WTC11 (cell line): ENCODE measurements around the gene AQP1. TPM values are rescaled to one million over a fixed set of nuclear protein-coding genes. Genes with fewer than 3 reads are reported as not detected.

ENCODE experiments used
- ATAC-seq: fragments of 200-7000 bp; cut with Tn5 transposase; 2 replicates; pipeline ENCODE4 v1.10.0; 2021; ENCODE audit warnings: mild to moderate bottlenecking, moderate library complexity
- CTCF ChIA-PET: fragments of 300-600 bp; sonication (Branson Sonifier 250); formaldehyde crosslinking; loops from one replicate; lab custom pipeline; 2021; ENCODE audit warnings: antibody characterized with exemption; lab: Charles Lee
- POLR2A ChIA-PET: fragments of 350-600 bp; sonication (Branson Sonifier 250); formaldehyde crosslinking; loops from one replicate; lab custom pipeline; 2021; ENCODE audit warnings: antibody characterized with exemption; lab: Charles Lee
- DNase-seq: peaks from one replicate; pipeline ENCODE4 v3.0.0; 2021; ENCODE audit warnings: low spot score
- H3K27ac Mint-ChIP-seq: 2 replicates; pipeline ENCODE4 v1.8.0; 2021; ENCODE audit warnings: mixed read lengths
- H3K27me3 Mint-ChIP-seq: 2 replicates; pipeline ENCODE4 v1.8.0; 2021; ENCODE audit warnings: low read depth, mild to moderate bottlenecking, moderate library complexity, mixed read lengths
- H3K36me3 Mint-ChIP-seq: 2 replicates; pipeline ENCODE4 v1.8.0; 2021; ENCODE audit warnings: mixed read lengths
- H3K4me1 Mint-ChIP-seq: 2 replicates; pipeline ENCODE4 v1.8.0; 2022; ENCODE audit warnings: mixed read lengths
- H3K4me3 Mint-ChIP-seq: 2 replicates; pipeline ENCODE4 v1.8.0; 2021; ENCODE audit warnings: mild to moderate bottlenecking, moderate library complexity, mixed read lengths
- H3K9me3 Mint-ChIP-seq: 2 replicates; pipeline ENCODE4 v1.8.0; 2021; ENCODE audit warnings: mixed read lengths
- FOXJ3 ChIP-seq: sonication (generic); formaldehyde crosslinking; IDR thresholded peaks from 2 replicates; pipeline ENCODE4 v1.9.0; 2021; ENCODE audit warnings: missing genetic modification reagents, mild to moderate bottlenecking, borderline replicate concordance
- FOXP1 ChIP-seq: sonication (generic); formaldehyde crosslinking; IDR thresholded peaks from 2 replicates; pipeline ENCODE4 v1.8.0; 2022; ENCODE audit warnings: missing genetic modification reagents, mild to moderate bottlenecking, moderate library complexity, borderline replicate concordance
- IRF2 ChIP-seq: sonication (generic); formaldehyde crosslinking; IDR thresholded peaks from 2 replicates; pipeline ENCODE4 v1.8.0; 2022; ENCODE audit warnings: low read depth, missing genetic modification reagents, borderline replicate concordance
- JAZF1 ChIP-seq: fragments of 250-450 bp; sonication (Bioruptor Pico); IDR thresholded peaks from 2 replicates; pipeline ENCODE4 v1.9.0; 2021; ENCODE audit warnings: moderate library complexity, mild to moderate bottlenecking, inconsistent platforms
- MLX ChIP-seq: sonication (generic); formaldehyde crosslinking; IDR thresholded peaks from 2 replicates; pipeline ENCODE4 v1.8.1; 2023; ENCODE audit warnings: mild to moderate bottlenecking, missing genetic modification reagents, moderate library complexity
- NR1H2 ChIP-seq: sonication (generic); formaldehyde crosslinking; IDR thresholded peaks from 2 replicates; pipeline ENCODE4 v1.9.0; 2021; ENCODE audit warnings: mild to moderate bottlenecking, moderate library complexity, missing genetic modification reagents
- PREB ChIP-seq: sonication (generic); formaldehyde crosslinking; IDR thresholded peaks from 2 replicates; pipeline ENCODE4 v1.8.1; 2022; ENCODE audit warnings: mild to moderate bottlenecking, missing genetic modification reagents, moderate library complexity, borderline replicate concordance
- STAT6 ChIP-seq: sonication (generic); formaldehyde crosslinking; conservative IDR thresholded peaks from 2 replicates; pipeline ENCODE4 v1.8.1; 2023; ENCODE audit warnings: mild to moderate bottlenecking, low read depth, missing genetic modification reagents, moderate library complexity
- TEAD1 ChIP-seq: sonication (generic); formaldehyde crosslinking; IDR thresholded peaks from 2 replicates; pipeline ENCODE4 v1.8.0; 2022; ENCODE audit warnings: mild to moderate bottlenecking, missing genetic modification reagents
- TEAD4 ChIP-seq: sonication (generic); formaldehyde crosslinking; IDR thresholded peaks from 2 replicates; pipeline ENCODE4 v1.8.0; 2022; ENCODE audit warnings: mild to moderate bottlenecking, missing genetic modification reagents
- ZNF121 ChIP-seq: sonication (generic); formaldehyde crosslinking; IDR thresholded peaks from 2 replicates; pipeline ENCODE4 v1.8.0; 2023; ENCODE audit warnings: missing genetic modification reagents
- ZNF423 ChIP-seq: fragments of 250-450 bp; sonication (Bioruptor Pico); IDR thresholded peaks from 2 replicates; pipeline ENCODE4 v2.1.2; 2022; ENCODE audit warnings: mild to moderate bottlenecking, moderate library complexity
- ZNF671 ChIP-seq: fragments of 250-450 bp; sonication (Bioruptor Pico); IDR thresholded peaks from 2 replicates; pipeline ENCODE4 v1.8.0; 2021; ENCODE audit warnings: mild to moderate bottlenecking
- total RNA-seq: library from RNA; stranded (reverse); gene quantifications from 3 replicates; pipeline ENCODE4 v1.2.3, GENCODE V29; 2021
- TF ChIP-seq, protein P1 (sequence below): sonication (generic); formaldehyde crosslinking; IDR thresholded peaks from 2 replicates; pipeline ENCODE4 v1.8.0; 2022; ENCODE audit warnings: mild to moderate bottlenecking, missing genetic modification reagents
- TF ChIP-seq, protein P2 (sequence below): sonication (generic); formaldehyde crosslinking; IDR thresholded peaks from 2 replicates; pipeline ENCODE4 v1.8.1; 2023; ENCODE audit warnings: mild to moderate bottlenecking, missing genetic modification reagents
- TF ChIP-seq, protein P3 (sequence below): sonication (generic); formaldehyde crosslinking; IDR thresholded peaks from 2 replicates; pipeline ENCODE4 v1.8.0; 2023; ENCODE audit warnings: missing genetic modification reagents, mild to moderate bottlenecking, borderline replicate concordance
- TF ChIP-seq, protein P4 (sequence below): sonication (generic); formaldehyde crosslinking; IDR thresholded peaks from 2 replicates; pipeline ENCODE4 v1.8.1; 2022; ENCODE audit warnings: missing genetic modification reagents, borderline replicate concordance

AQP1 gene
- total RNA-seq, 1 experiment from 2014 or later, result 0.81 TPM

DNA sequence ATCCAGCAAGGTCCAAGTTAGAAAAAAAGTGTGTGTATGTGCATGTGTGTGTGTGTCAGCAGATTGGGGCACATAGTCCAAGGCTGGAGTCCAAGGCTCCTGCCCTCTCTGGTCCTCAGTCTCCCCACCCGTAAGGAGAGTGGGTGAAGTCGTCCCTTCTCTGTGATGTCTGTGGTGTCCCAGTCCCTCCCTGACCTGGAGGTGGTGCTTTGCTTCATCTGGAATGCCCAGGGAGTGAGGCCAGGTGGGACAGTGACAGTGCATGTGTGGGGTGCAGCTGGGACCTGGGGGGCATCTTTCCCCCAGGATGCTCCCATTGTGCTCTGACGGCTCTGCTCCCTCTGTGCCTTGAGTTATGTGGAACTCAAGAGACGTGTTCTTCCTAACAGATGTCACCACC lies 18.0 kb downstream of the AQP1 start:
- TF ChIP-seq MLX (CRISPR knock-in tag) (no peak), ZNF423 (CRISPR knock-in tag) (no peak), FOXP1 (CRISPR knock-in tag) (no peak), NR1H2 (CRISPR knock-in tag) (no peak), ZNF671 (no peak), PREB (no peak), STAT6 (CRISPR knock-in tag) (no peak), FOXJ3 (CRISPR knock-in tag) (no peak)
- TF ChIP-seq, protein P1, sequence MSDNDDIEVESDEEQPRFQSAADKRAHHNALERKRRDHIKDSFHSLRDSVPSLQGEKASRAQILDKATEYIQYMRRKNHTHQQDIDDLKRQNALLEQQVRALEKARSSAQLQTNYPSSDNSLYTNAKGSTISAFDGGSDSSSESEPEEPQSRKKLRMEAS (CRISPR knock-in tag), result no peak
- TF ChIP-seq, protein P2, sequence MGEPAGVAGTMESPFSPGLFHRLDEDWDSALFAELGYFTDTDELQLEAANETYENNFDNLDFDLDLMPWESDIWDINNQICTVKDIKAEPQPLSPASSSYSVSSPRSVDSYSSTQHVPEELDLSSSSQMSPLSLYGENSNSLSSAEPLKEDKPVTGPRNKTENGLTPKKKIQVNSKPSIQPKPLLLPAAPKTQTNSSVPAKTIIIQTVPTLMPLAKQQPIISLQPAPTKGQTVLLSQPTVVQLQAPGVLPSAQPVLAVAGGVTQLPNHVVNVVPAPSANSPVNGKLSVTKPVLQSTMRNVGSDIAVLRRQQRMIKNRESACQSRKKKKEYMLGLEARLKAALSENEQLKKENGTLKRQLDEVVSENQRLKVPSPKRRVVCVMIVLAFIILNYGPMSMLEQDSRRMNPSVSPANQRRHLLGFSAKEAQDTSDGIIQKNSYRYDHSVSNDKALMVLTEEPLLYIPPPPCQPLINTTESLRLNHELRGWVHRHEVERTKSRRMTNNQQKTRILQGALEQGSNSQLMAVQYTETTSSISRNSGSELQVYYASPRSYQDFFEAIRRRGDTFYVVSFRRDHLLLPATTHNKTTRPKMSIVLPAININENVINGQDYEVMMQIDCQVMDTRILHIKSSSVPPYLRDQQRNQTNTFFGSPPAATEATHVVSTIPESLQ (CRISPR knock-in tag), result no peak
- TF ChIP-seq, protein P3, sequence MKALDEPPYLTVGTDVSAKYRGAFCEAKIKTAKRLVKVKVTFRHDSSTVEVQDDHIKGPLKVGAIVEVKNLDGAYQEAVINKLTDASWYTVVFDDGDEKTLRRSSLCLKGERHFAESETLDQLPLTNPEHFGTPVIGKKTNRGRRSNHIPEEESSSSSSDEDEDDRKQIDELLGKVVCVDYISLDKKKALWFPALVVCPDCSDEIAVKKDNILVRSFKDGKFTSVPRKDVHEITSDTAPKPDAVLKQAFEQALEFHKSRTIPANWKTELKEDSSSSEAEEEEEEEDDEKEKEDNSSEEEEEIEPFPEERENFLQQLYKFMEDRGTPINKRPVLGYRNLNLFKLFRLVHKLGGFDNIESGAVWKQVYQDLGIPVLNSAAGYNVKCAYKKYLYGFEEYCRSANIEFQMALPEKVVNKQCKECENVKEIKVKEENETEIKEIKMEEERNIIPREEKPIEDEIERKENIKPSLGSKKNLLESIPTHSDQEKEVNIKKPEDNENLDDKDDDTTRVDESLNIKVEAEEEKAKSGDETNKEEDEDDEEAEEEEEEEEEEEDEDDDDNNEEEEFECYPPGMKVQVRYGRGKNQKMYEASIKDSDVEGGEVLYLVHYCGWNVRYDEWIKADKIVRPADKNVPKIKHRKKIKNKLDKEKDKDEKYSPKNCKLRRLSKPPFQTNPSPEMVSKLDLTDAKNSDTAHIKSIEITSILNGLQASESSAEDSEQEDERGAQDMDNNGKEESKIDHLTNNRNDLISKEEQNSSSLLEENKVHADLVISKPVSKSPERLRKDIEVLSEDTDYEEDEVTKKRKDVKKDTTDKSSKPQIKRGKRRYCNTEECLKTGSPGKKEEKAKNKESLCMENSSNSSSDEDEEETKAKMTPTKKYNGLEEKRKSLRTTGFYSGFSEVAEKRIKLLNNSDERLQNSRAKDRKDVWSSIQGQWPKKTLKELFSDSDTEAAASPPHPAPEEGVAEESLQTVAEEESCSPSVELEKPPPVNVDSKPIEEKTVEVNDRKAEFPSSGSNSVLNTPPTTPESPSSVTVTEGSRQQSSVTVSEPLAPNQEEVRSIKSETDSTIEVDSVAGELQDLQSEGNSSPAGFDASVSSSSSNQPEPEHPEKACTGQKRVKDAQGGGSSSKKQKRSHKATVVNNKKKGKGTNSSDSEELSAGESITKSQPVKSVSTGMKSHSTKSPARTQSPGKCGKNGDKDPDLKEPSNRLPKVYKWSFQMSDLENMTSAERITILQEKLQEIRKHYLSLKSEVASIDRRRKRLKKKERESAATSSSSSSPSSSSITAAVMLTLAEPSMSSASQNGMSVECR (CRISPR knock-in tag), result no peak
- peaks cover 9% of the 10 kb centered on the region for H3K27me3 Mint-ChIP-seq
- H3K36me3 Mint-ChIP-seq, result no peaks in the 10 kb centered on the region
- peaks cover 13% of the 10 kb centered on the region for H3K9me3 Mint-ChIP-seq
- ChIA-PET CTCF (interaction anchor here (2.8 kb wide), 1 partner anchor 9 kb away, joined by 19 read pairs; no protein-coding TSS in a partner anchor), POLR2A (no interaction called here)
- H3K4me1 Mint-ChIP-seq, result 0 out of 2 replicates have a peak, but pooled peaks cover 4% of the 10 kb centered on the region
- no peak overlapping the region for H3K4me3 Mint-ChIP-seq
- H3K27ac Mint-ChIP-seq, result no peak overlapping the region
- ATAC-seq, result no peak
- no peak for DNase-seq

GRCh38 chr7:30930621-30931020 lies 19.0 kb downstream of the AQP1 start:
- ATAC-seq, result no peak
- no peak overlapping the region for H3K27ac Mint-ChIP-seq
- H3K36me3 Mint-ChIP-seq, result no peaks in the 10 kb centered on the region
- 0 out of 2 replicates have a peak, but pooled peaks cover 4% of the 10 kb centered on the region for H3K4me1 Mint-ChIP-seq
- no peak overlapping the region for H3K4me3 Mint-ChIP-seq
- ChIA-PET POLR2A (no interaction called here), CTCF (interaction anchor here (1.7 to 2.8 kb wide), 3 partner anchors 8 to 192 kb away, joined by 5 to 19 read pairs (median 8); no protein-coding TSS in a partner anchor)
- H3K27me3 Mint-ChIP-seq, result peaks cover 9% of the 10 kb centered on the region
- no peak for DNase-seq
- peaks cover 13% of the 10 kb centered on the region for H3K9me3 Mint-ChIP-seq
- TF ChIP-seq TEAD1 (CRISPR knock-in tag) (no peak), IRF2 (no peak), JAZF1 (CRISPR knock-in tag) (no peak), ZNF121 (CRISPR knock-in tag) (no peak), TEAD4 (CRISPR knock-in tag) (no peak), STAT6 (CRISPR knock-in tag) (no peak), ZNF423 (CRISPR knock-in tag) (no peak), FOXJ3 (CRISPR knock-in tag) (no peak)
- TF ChIP-seq, protein P4, sequence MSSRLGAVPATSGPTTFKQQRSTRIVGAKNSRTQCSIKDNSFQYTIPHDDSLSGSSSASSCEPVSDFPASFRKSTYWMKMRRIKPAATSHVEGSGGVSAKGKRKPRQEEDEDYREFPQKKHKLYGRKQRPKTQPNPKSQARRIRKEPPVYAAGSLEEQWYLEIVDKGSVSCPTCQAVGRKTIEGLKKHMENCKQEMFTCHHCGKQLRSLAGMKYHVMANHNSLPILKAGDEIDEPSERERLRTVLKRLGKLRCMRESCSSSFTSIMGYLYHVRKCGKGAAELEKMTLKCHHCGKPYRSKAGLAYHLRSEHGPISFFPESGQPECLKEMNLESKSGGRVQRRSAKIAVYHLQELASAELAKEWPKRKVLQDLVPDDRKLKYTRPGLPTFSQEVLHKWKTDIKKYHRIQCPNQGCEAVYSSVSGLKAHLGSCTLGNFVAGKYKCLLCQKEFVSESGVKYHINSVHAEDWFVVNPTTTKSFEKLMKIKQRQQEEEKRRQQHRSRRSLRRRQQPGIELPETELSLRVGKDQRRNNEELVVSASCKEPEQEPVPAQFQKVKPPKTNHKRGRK (CRISPR knock-in tag), result no peak
